Endothelial cell of umbilical vein (primary cell): Measurements from ENCODE around the gene FBXO30. TPM values are rescaled to one million over a fixed set of nuclear protein-coding genes. Genes with fewer than 3 reads are reported as not detected.

ENCODE experiments used
- BruUV-seq: library from RNA; stranded (reverse); fragments of 400-500 nt; replicated peaks from 2 replicates; lab custom pipeline; 2021; lab: Mats Ljungman, UMichigan
- CTCF ChIA-PET: fragments of 300-600, 350-600 bp; sonication (Branson Sonifier 250); formaldehyde crosslinking; loops from one replicate; lab custom pipeline; 2021; ENCODE audit warnings: antibody characterized with exemption, inconsistent platforms; lab: Charles Lee
- POLR2A ChIA-PET: fragments of 300-600, 350-600 bp; sonication (Branson Sonifier 250); formaldehyde crosslinking; loops from one replicate; lab custom pipeline; 2021; ENCODE audit warnings: antibody characterized with exemption, inconsistent platforms; lab: Charles Lee
- DNase-seq: peaks from one replicate; pipeline ENCODE4 v3.0.0-alpha.2; 2011; ENCODE audit warnings: low read depth, low spot score
- FAIRE-seq: peaks from 2 replicates; lab custom pipeline; 2011; peaks lifted over from hg19 to GRCh38; lab: Jason Lieb, UNC
- H2AFZ ChIP-seq: 2 replicates; pipeline ENCODE4 v1.6.0; 2012; ENCODE audit warnings: low read depth, low read length, control low read depth, inconsistent platforms
- H3K27ac ChIP-seq: 2 replicates; pipeline ENCODE4 v1.5.1; 2011; ENCODE audit warnings: low read depth, mild to moderate bottlenecking, control low read depth, low read length, moderate library complexity; ENCODE audit not compliant: insufficient read depth
- H3K27me3 ChIP-seq, 2 experiments: 2 replicates each; pipeline versions ENCODE4 v1.6.0 to v1.6.1; 2011; ENCODE audit warnings: low read length in 2 of 2, mixed read lengths in 1 of 2; ENCODE audit not compliant: control insufficient read depth in 2 of 2, insufficient read depth in 2 of 2
- H3K36me3 ChIP-seq, 2 experiments: 2 replicates in 1 of 2; 3 replicates in 1 of 2; pipeline ENCODE4 v1.5.1; 2011; ENCODE audit warnings: low read length in 2 of 2, mild to moderate bottlenecking in 1 of 2, moderate library complexity in 1 of 2; ENCODE audit not compliant: control insufficient read depth in 2 of 2, insufficient read depth in 2 of 2; ENCODE audit errors: extremely low read depth in 1 of 2
- H3K4me1 ChIP-seq: 3 replicates; pipeline ENCODE4 v1.5.1; 2011; ENCODE audit warnings: mild to moderate bottlenecking, low read length; ENCODE audit not compliant: control insufficient read depth, insufficient read depth; ENCODE audit errors: extremely low read depth
- H3K4me2 ChIP-seq: 2 replicates; pipeline ENCODE4 v1.6.1; 2011; ENCODE audit warnings: low read length, control low read depth, mixed read lengths; ENCODE audit not compliant: insufficient read depth
- H3K4me3 ChIP-seq, 3 experiments: fragments of 200-600 bp in 1 of 3; sonication (generic), shearing (Covaris generic) in 1 of 3; replicated peaks in 1 of 3; 2 replicates each; pipeline ENCODE4 v1.5.1; 2011 to 2016; ENCODE audit warnings: control low read depth in 3 of 3, low read length in 3 of 3, mild to moderate bottlenecking in 2 of 3, inconsistent platforms in 1 of 3, low read depth in 1 of 3, moderate library complexity in 1 of 3; ENCODE audit not compliant: insufficient read depth in 1 of 3
- H3K79me2 ChIP-seq: 2 replicates; pipeline ENCODE4 v1.6.0; 2012; ENCODE audit warnings: low read length, inconsistent platforms; ENCODE audit not compliant: control insufficient read depth, insufficient read depth
- H3K9ac ChIP-seq: replicated peaks from 2 replicates; pipeline ENCODE3; 2011; ENCODE audit warnings: low read length, control low read depth; ENCODE audit not compliant: insufficient read depth; ENCODE audit errors: extremely low read depth
- H3K9me1 ChIP-seq: replicated peaks from 3 replicates; pipeline ENCODE4 v1.6.0; 2011; ENCODE audit warnings: mild to moderate bottlenecking, low read length; ENCODE audit not compliant: control insufficient read depth, insufficient read depth; ENCODE audit errors: extremely low read depth
- H3K9me3 ChIP-seq: replicated peaks from 2 replicates; pipeline ENCODE4 v1.5.1; 2012; ENCODE audit warnings: low read length, inconsistent platforms; ENCODE audit not compliant: control insufficient read depth, insufficient read depth
- H4K20me1 ChIP-seq: replicated peaks from 2 replicates; pipeline ENCODE3; 2011; ENCODE audit warnings: mild to moderate bottlenecking, low read length; ENCODE audit not compliant: control insufficient read depth, insufficient read depth; ENCODE audit errors: extremely low read depth
- EZH2 ChIP-seq: IDR thresholded peaks from 2 replicates; pipeline ENCODE4 v1.6.1; 2012; ENCODE audit warnings: borderline replicate concordance, low read depth, mild to moderate bottlenecking, moderate library complexity, low read length, inconsistent platforms; ENCODE audit not compliant: severe bottlenecking
- FOS ChIP-seq: IDR thresholded peaks from 2 replicates; pipeline ENCODE4 v1.6.1; 2011; ENCODE audit warnings: mild to moderate bottlenecking, low read length, moderate library complexity, borderline replicate concordance; ENCODE audit not compliant: insufficient read depth
- GATA2 ChIP-seq: IDR thresholded peaks from 2 replicates; pipeline ENCODE4 v1.7.0; 2011; ENCODE audit warnings: low read depth, mild to moderate bottlenecking, moderate library complexity, mixed read lengths, low read length; ENCODE audit not compliant: insufficient read length, insufficient read depth
- JUN ChIP-seq: IDR thresholded peaks from 2 replicates; pipeline ENCODE4 v1.6.1; 2011; ENCODE audit warnings: borderline replicate concordance, low read depth; ENCODE audit not compliant: insufficient read length, insufficient read depth
- MYC ChIP-seq: IDR thresholded peaks from one replicate; pipeline ENCODE4 v1.6.1; 2011; ENCODE audit warnings: mild to moderate bottlenecking, low read depth, low read length
- POLR2A ChIP-seq: IDR thresholded peaks from 2 replicates; pipeline ENCODE4 v1.6.1; 2012; ENCODE audit warnings: low read depth, mild to moderate bottlenecking, control low read depth, low read length
- POLR2AphosphoS5 ChIP-seq: IDR thresholded peaks from 2 replicates; pipeline ENCODE4 v1.6.1; 2012; ENCODE audit warnings: low read depth, mild to moderate bottlenecking, control low read depth, low read length, moderate library complexity; ENCODE audit not compliant: insufficient read depth
- dilution Hi-C: fragments of 300-500 bp; cut with MboI; formaldehyde crosslinking; loops from one replicate; pipeline ENCODE4 v1.15.0; 2019; ENCODE audit warnings: low sequenced_read_pairs; ENCODE audit not compliant: extremely low pct_ligation_motif_present
- intact Hi-C: fragments of 100-400 bp; cut with micrococcal nuclease; formaldehyde crosslinking; loops from one replicate; pipeline ENCODE4 v1.10.0; 2022
- polyA plus RNA-seq, 4 experiments: library from polyadenylated mRNA; depleted of rRNA in 3 of 4; stranded (reverse) in 3 of 4; unstranded in 1 of 4; fragments of >200 nt; gene quantifications; 2 replicates each; pipeline versions ENCODE4 v1.2.1 to v1.2.3, GENCODE V29; 2011 to 2012; ENCODE audit warnings: missing spikeins in 1 of 4
- total RNA-seq: library from RNA; stranded (reverse); gene quantifications from 2 replicates; pipeline ENCODE4 v1.2.3, GENCODE V29; 2021
- TF ChIP-seq, protein P1 (sequence below), 2 donors: IDR thresholded peaks; 1 replicate in 1 of 2; 2 replicates in 1 of 2; pipeline ENCODE4 v1.5.1; 2011; ENCODE audit warnings: low read length in 2 of 2, mild to moderate bottlenecking in 2 of 2, moderate library complexity in 2 of 2, control low read depth in 1 of 2, inconsistent platforms in 1 of 2, low read depth in 1 of 2; ENCODE audit not compliant: insufficient read depth in 1 of 2; ENCODE audit errors: extremely low read depth in 1 of 2
- TF ChIP-seq, protein P2 (sequence below): IDR thresholded peaks from 2 replicates; pipeline ENCODE4 v1.6.1; 2011; ENCODE audit not compliant: insufficient read depth, insufficient read length

The FBXO30 gene
- total and polyA plus RNA-seq, 2 donors (not counting 3 experiments of a cell fraction or from before 2014, with no cell fraction given): 3.3 to 11.1 TPM

DNA sequence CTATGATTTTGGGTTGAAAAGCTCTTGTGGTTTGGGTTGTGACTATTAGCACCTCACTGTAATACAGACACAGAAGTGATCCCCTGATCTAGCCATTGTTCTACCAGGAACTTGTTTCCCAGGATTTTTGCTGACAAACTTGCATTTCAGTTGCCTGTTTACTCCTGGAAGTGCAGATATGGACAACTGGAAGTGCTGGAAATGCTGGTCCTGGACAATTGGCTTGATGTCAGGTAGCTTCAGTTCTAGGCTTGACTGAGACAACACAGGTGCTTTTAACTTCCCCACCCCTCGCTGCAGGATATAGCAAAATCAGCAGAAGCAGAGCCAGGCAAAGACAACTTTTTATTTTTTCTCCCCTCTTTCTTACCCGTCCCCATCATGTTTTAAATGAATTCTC lies 27.1 kb upstream of the FBXO30 start:
- H3K36me3 ChIP-seq: no peaks in the 10 kb centered on the region
- TF ChIP-seq FOS (no peak), POLR2AphosphoS5 (no peak), JUN (no peak), MYC (no peak), EZH2 (no peak), POLR2A (no peak), GATA2 (no peak)
- TF ChIP-seq, protein P1, sequence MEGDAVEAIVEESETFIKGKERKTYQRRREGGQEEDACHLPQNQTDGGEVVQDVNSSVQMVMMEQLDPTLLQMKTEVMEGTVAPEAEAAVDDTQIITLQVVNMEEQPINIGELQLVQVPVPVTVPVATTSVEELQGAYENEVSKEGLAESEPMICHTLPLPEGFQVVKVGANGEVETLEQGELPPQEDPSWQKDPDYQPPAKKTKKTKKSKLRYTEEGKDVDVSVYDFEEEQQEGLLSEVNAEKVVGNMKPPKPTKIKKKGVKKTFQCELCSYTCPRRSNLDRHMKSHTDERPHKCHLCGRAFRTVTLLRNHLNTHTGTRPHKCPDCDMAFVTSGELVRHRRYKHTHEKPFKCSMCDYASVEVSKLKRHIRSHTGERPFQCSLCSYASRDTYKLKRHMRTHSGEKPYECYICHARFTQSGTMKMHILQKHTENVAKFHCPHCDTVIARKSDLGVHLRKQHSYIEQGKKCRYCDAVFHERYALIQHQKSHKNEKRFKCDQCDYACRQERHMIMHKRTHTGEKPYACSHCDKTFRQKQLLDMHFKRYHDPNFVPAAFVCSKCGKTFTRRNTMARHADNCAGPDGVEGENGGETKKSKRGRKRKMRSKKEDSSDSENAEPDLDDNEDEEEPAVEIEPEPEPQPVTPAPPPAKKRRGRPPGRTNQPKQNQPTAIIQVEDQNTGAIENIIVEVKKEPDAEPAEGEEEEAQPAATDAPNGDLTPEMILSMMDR (IDR thresholded peaks at IDR 0.05; ENCODE audit: extremely low read depth in 1 of 2, insufficient read depth in 1 of 2, low read depth in 1 of 2, low read length in 2 of 2): no peak
- TF ChIP-seq, protein P2, sequence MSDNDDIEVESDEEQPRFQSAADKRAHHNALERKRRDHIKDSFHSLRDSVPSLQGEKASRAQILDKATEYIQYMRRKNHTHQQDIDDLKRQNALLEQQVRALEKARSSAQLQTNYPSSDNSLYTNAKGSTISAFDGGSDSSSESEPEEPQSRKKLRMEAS: no peak
- H3K27ac ChIP-seq: no peak overlapping the region
- no peaks in the 10 kb centered on the region for H3K9me1 ChIP-seq
- no peaks in the 10 kb centered on the region for H3K79me2 ChIP-seq
- H3K4me1 ChIP-seq: no peaks in the 10 kb centered on the region
- intact Hi-C loops: no loop called here
- POLR2A ChIA-PET: no interaction called here
- H3K4me3 ChIP-seq: no peak overlapping the region
- H2AFZ ChIP-seq: no peak overlapping the region
- DNase-seq: no peak
- H3K4me2 ChIP-seq: no peak overlapping the region
- CTCF ChIA-PET: no interaction called here
- H4K20me1 ChIP-seq: no peaks in the 10 kb centered on the region
- no peaks in the 10 kb centered on the region for H3K9me3 ChIP-seq
- dilution Hi-C loops: no loop called here
- FAIRE-seq: no peak
- no peak overlapping the region for H3K9ac ChIP-seq
- no peaks in the 10 kb centered on the region for H3K27me3 ChIP-seq
- no TSS peak for BruUV-seq
